Mesodermal cell (in vitro differentiated cells): ENCODE results near the gene DHRS13. TPM values are rescaled to one million over a fixed set of nuclear protein-coding genes. Genes with fewer than 3 reads are reported as not detected.

Experiments used
- H3K27ac ChIP-seq: 2 replicates; pipeline ENCODE4 v1.7.0; 2013; ENCODE audit warnings: mild to moderate bottlenecking, low read depth, low read length, moderate library complexity; ENCODE audit not compliant: severe bottlenecking
- H3K36me3 ChIP-seq: 2 replicates; pipeline ENCODE4 v1.7.1; 2013; ENCODE audit warnings: mild to moderate bottlenecking, low read length, moderate library complexity; ENCODE audit not compliant: control insufficient read depth, insufficient read depth
- H3K4me1 ChIP-seq: one replicate; pipeline ENCODE4 v1.7.1; 2013; ENCODE audit warnings: mild to moderate bottlenecking, low read length; ENCODE audit not compliant: insufficient read depth, control insufficient read depth, poor library complexity, severe bottlenecking
- H3K4me3 ChIP-seq: 2 replicates; pipeline ENCODE4 v1.7.0; 2013; ENCODE audit warnings: low read length, control low read depth, mild to moderate bottlenecking; ENCODE audit not compliant: insufficient read depth, poor library complexity, severe bottlenecking; ENCODE audit errors: extremely low read depth
- H3K9me3 ChIP-seq: 2 replicates; pipeline ENCODE4 v1.7.1; 2013; ENCODE audit warnings: mild to moderate bottlenecking, low read length, moderate library complexity; ENCODE audit not compliant: control insufficient read depth
- WGBS, 2 experiments: methylation state at CpG; one replicate each; pipeline ENCODE4 v1.1.5; 2013; ENCODE audit warnings: missing lambda C conversion rate in 2 of 2; ENCODE audit not compliant: insufficient coverage in 2 of 2; 5-methylcytosine and 5-hydroxymethylcytosine counted together
- polyA plus RNA-seq, 2 experiments: library from polyadenylated mRNA; stranded (reverse); fragments of 50-300 nt; gene quantifications; one replicate each; pipeline ENCODE4 v1.2.3, GENCODE V29; 2013

The DHRS13 gene, protein sequence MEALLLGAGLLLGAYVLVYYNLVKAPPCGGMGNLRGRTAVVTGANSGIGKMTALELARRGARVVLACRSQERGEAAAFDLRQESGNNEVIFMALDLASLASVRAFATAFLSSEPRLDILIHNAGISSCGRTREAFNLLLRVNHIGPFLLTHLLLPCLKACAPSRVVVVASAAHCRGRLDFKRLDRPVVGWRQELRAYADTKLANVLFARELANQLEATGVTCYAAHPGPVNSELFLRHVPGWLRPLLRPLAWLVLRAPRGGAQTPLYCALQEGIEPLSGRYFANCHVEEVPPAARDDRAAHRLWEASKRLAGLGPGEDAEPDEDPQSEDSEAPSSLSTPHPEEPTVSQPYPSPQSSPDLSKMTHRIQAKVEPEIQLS
- 11.0 TPM for polyA plus RNA-seq (2013, experiment 1 of 2)
- polyA plus RNA-seq (2013, experiment 2 of 2): 8.4 TPM

DNA sequence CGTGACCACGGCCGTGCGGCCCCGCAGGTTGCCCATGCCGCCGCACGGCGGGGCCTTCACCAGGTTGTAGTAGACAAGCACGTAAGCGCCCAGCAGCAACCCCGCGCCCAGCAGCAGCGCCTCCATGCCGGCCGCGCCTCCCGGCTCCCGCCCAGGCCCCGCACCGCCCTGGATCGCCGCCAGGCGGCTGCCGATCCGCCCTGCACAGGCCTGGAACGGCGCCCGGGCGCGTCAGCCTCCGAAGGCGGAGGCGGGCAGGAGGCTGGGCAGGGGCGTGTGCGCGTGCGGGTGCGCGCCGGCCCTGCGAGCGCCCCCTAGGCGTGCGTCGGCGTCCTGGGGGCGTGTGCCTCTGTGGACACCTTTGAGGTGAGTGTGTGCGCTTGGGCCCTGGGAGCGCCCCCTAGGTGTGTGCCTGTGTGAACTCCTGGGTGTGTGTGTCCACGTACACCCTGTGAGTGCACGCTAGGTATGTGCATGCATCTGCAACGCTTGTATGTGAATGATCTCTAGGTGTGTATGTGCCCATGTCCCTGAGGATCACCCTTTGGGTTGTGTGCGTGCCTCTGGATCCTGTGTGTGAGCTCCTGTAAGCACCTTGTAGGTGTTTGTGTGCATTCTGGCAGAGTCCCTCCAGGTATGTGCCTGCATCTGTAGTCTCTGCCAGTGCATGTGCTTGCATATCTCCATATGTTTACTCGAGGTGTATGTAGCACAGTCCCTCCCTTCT is at the start of gene DHRS13:
TSS of gene DHRS13 (minus strand) at position 261 of the 727 bp plus-strand sequence. CDS start at position 126, 135 bp downstream.
- peak within 1 kb of the TSS; percentile 78 for H3K4me3 ChIP-seq
- peak within 1 kb of the TSS; percentile 85 for H3K27ac ChIP-seq
- peaks cover 10% of the 10 kb centered on the region for H3K4me1 ChIP-seq
- H3K36me3 ChIP-seq: peaks cover 44% of the 10 kb centered on the region
- WGBS, 2 experiments: 3% methylated on average over 52 of the region's 55 CpGs
- no peaks in the 10 kb centered on the region for H3K9me3 ChIP-seq

DNA sequence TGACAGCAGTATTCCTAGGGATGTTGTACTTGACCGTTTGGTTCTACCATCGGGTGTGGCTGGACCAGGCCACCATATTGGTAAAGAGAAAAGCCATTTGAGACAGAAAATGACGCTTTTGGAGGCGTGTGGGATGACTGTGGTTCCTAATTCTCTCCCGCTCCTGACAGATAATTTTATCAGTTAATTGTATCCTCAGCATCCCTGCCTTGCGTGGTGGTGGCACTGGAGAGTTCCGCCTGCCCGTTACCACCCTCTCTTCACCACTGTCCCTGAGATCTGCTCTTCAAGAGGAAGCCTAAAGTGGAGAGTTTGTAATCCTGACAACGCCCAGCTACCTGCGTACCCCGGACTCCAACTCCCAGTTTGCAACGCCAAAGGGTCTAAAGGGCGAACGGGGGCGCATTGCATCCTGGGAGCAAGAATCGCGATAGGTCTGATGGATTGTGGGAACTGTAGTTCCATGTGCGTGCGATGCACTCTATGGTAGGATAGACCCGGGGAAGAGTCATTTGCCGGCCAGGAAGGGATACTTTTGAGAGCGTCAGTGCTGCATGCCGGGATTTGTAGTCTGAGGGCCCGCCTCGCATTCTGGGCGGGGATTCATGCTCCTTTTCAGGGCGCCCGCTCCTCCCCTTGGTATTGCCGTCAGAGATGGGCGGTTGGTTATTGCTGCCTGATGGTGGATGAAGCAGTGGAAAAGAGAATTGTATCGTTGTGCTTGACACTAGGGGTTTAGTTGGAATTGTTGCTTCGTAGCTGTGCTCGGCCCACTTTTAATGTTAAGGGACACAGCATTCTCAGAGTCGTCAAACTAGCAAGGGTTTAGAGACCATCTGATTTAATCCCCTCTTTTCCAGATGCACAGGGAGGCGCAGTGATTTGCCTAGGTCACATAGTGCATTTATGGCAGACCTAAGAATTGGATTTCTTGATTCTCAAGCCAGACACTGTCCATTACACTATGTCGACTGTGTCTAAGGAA is 49.4 kb upstream of the DHRS13 start:
- H3K4me3 ChIP-seq: peak overlapping the region; percentile 84
- WGBS, 2 experiments: 13% methylated on average over 25 to 34 of the region's 36 CpGs

DNA sequence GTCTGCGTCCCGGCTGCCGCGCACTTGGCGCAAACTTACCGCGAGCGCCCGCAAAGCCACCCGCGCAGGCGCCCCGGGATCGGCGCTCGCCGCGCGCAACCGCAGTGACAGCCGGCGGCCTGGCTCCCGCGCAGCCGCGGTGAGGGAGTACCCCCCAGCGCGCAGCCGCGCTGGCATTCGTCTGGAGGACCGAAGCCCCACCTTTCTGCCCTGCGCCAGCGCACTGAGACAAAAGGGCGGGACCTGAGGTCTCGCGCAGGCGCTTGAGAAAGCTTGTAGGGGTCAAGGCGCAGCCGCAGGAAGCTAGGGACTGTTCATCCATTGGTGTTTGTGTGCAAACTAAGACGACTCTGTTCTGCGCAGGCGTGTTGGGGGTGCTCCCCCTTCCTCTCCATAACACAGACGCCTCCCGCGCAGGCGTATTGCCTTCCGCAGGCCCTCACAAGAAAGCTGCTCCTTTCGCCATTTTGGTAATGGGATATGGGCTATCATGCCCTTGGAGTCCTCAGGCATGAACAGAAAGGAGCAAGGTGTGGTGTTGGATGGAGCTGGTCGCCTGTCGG is 48.6 kb upstream of the DHRS13 start, which contains the start of gene PHF12:
TSS of gene PHF12 (minus strand) at position 91 of the 563 bp plus-strand sequence. CDS start 558 bp downstream, outside the sequence.
- H3K4me1 ChIP-seq: peaks cover 10% of the 10 kb centered on the region
- H3K4me3 ChIP-seq: peak within 1 kb of the TSS; percentile 84
- peak within 1 kb of the TSS; percentile 94 for H3K27ac ChIP-seq
- WGBS, 2 experiments: 0% methylated on average over 36 to 41 of the region's 51 CpGs
- peaks cover 23% of the 10 kb centered on the region for H3K36me3 ChIP-seq
- no peaks in the 10 kb centered on the region for H3K9me3 ChIP-seq

More for the DNA sequence above, 49.4 kb upstream of the DHRS13 start:
- H3K9me3 ChIP-seq: no peaks in the 10 kb centered on the region
- peaks cover 10% of the 10 kb centered on the region for H3K4me1 ChIP-seq
- H3K36me3 ChIP-seq: peaks cover 15% of the 10 kb centered on the region
- H3K27ac ChIP-seq: peak overlapping the region; percentile 94

DNA sequence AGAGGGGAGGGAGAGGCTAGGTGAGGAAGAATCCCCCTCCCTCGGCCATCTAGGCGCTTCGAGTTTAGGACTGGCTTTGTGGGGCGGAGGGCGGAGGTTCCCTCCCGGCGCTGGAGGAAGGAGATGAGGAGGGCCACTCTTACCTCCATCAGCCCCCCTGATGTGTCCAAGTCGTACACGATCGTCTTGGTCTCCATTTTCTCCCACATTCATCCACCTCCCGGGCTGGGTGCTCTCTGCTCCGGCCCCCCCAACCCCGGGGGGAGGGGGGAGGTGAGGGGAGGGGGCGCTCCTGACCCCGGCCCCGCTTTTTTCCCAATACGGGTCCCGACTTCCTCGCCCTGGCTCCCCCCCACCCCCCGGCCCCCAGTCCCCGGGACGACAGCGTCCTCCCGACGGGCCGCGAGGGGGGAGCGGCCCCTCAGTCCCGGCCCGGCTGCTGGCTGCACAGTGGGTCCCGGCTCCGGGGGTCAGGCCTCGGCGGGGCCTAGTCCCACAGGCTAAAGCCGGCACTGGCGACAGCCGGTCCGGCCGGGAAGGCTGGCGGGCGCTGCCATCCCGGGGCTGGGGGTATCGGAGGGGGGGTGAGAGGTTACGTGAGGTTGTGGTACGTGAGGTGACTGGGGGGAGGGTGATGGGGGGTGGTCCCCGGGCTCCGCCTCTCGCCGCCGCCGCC is 48.0 kb upstream of the DHRS13 start:
- Histone ChIP-seq H3K4me1 (peaks cover 14% of the 10 kb centered on the region), H3K9me3 (no peaks in the 10 kb centered on the region), H3K36me3 (peaks cover 27% of the 10 kb centered on the region), H3K27ac (peak overlapping the region; percentile 76), H3K4me3 (peak overlapping the region; percentile 84)
- whole genome bisulfite sequencing, 2 experiments: 0 to 1% methylated on average over 7 to 16 of the region's 51 CpGs

DNA sequence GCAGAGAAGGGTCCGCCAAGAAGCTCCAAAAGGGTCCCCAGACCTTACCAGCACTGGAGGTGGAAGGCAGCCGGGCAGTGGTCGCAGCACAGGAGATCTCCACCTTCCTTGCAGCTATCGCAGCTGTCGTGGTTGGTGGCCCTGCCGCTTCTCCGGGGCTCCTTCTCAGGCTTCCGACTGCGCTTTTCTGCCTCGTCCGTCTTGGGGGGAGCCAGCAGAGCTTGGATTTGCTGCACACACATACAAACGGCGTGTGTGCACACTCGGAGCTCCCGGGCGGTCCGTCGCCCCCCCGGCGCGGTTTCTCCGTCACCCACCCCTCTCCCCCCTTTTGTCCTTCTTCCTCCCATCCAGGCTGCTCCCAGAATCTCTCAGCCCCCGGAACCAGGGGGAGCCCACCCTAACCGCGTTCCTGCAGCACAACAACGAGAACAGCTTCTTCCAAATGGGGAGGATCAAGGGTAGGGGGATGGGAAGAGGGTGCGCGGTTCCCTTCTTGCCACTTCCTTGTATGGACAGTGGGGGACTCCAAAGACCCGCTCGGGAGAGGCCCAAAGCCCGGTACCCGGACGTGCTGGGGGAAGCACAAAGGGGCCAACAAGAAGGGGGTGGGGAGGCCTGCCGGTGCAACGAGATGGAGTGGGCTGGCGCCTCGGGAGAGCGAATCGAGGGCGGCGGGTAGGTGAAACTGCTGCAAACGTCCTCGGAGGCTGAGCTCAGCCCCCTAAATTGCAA is 47.3 kb upstream of the DHRS13 start:
- Histone ChIP-seq H3K4me3 (peak overlapping the region; percentile 84), H3K27ac (peak overlapping the region; percentile 76), H3K9me3 (no peaks in the 10 kb centered on the region), H3K4me1 (peaks cover 14% of the 10 kb centered on the region), H3K36me3 (peaks cover 31% of the 10 kb centered on the region)
- WGBS, 2 experiments: 0% methylated on average over 15 to 38 of the region's 43 CpGs

DNA sequence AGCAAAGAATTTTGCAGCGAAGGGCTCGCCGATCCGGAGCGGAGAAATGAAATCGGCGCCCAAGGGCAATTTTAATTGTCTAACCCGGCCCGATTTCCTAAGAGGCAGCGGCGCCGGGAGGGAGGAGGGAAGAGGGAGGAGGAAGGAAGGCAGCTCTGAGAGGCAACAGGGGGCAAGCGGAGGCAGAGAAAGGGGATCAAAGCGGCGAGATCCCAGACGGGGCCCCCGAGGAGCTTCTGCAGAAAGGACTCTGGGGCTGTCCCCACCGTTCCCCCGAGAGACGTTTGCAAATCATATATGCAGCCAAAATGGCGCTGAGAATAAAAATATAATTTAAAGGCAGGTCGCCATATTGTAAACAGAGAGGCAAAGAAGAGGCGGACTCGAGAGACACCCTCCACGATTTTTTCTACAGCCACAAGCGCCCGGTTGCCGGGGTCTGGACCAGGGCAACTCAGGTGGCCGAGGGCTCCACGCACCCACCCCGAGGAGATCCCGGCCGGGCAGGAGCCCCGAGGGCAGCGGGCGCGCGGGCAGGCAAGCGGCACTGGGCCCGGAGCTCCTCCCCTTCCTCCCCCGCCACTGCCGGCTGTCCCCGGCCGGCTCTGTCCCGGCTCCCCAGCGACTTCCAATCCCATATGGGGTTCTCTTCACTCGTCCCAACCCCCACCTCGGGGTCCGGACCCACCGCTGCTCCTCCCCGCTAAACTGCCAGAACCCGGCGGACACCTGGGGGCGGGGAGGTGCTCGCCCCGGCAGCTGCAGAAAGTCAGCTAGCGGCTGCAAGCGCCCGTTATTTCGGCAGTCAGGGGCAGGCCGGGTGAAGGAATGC is 46.5 kb upstream of the DHRS13 start:
- Histone ChIP-seq H3K27ac (peak overlapping the region; percentile 76), H3K4me1 (peaks cover 14% of the 10 kb centered on the region), H3K4me3 (peak overlapping the region; percentile 84), H3K9me3 (no peaks in the 10 kb centered on the region), H3K36me3 (peaks cover 39% of the 10 kb centered on the region)
- WGBS, 2 experiments: 0% methylated on average over 39 to 51 of the region's 61 CpGs

DNA sequence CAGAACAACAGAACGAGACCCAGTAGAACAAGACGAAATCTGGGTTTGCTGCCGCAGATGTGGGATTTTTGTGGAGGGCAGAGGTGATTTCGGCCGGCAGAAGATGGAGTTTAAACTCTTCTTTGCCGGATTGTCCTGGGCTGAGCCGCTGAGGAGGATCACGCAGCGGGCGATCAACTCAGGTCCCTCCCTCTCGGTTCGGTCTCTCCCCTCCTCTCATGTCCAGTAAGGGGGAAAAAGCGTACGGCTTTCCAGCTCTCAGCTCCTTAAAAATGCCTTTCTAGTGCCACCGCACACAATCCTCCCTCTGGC is 46.0 kb upstream of the DHRS13 start:
- Histone ChIP-seq H3K4me1 (peaks cover 14% of the 10 kb centered on the region), H3K4me3 (peak overlapping the region; percentile 84), H3K9me3 (no peaks in the 10 kb centered on the region), H3K27ac (peak overlapping the region; percentile 76), H3K36me3 (peaks cover 44% of the 10 kb centered on the region)
- 0% methylated on average over 11 to 12 of the region's 15 CpGs for WGBS, 2 experiments

DNA sequence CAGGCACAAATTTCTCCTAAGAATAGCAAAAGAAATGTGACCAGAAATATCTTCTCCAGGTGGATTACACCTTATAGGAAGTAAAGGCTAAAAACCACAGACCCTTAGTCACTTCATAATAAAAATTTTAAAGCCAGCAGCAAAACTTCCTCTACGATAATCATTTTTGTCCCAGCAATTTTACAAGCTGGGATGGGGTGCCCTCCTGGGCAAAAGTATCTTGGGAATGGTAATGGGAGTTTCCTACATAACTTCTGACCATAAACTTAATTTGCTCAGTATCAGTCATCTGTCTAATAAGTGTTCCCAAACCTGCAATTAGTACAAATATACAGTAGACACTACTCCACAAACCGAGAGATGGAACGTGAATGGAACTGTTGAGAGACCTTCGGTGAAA is 45.5 kb upstream of the DHRS13 start:
- Histone ChIP-seq H3K9me3 (no peaks in the 10 kb centered on the region), H3K4me3 (peak overlapping the region; percentile 84), H3K4me1 (peaks cover 14% of the 10 kb centered on the region), H3K36me3 (peaks cover 48% of the 10 kb centered on the region), H3K27ac (no peak overlapping the region)
- no CpG with 5 or more reads among the region's 4 CpGs for WGBS, 2 experiments

DNA sequence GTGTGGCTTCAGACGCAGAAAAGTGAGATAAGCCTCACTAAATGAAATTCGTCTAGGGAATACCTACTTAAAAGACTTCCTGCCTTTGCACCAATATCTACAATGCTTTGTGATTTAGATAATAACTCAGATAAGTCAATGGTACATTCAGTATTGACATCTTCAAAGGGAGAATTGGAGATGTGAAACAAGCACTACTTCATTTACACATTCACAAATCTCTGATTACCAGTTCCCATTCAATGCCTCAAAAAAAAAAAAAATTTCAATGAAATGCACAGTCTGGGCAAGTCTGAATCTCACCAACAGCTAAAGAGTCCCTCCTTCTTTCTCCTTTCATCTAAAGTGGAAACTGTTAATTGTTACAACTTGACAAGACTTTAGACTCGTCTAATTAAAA is 44.8 kb upstream of the DHRS13 start:
- H3K27ac ChIP-seq: no peak overlapping the region

More for the DNA sequence above, 44.8 kb upstream of the DHRS13 start:
- H3K36me3 ChIP-seq: peaks cover 53% of the 10 kb centered on the region
- peaks cover 14% of the 10 kb centered on the region for H3K4me1 ChIP-seq
- no peaks in the 10 kb centered on the region for H3K9me3 ChIP-seq
- no CpG with 5 or more reads among the region's 3 CpGs for WGBS, 2 experiments
- H3K4me3 ChIP-seq: no peak overlapping the region
